ENCODE data around the gene MIPEP. TPM values are rescaled to one million over a fixed set of nuclear protein-coding genes. Genes with fewer than 3 reads are reported as not detected.

The MIPEP gene
- total and polyA plus RNA-seq, 10 of the 15 experiments (the other 5 are each of a cell fraction or from before 2014, with no cell fraction given): 15.6 to 56.2 (median 29.8) TPM

DNA sequence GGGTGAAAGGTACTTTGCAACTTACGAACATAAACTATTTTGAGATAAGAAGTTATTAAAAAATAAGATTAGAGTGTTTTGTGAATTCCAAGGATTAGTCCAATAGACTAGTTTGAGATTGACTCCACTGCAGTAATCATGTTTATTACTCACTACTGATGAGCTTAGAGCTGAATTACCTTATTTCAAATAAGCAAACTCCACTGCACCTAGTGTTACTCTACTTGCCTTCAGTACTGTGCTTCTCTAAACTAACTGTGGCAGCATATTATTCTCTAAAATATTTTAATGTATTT lies 111.7 kb downstream of the MIPEP start:
- Histone ChIP-seq H3K27me3 (replicated peaks in 1 of 2; ENCODE audit: control insufficient read depth in 2 of 2, insufficient read depth in 2 of 2, low read length in 1 of 2) (no peaks in the 10 kb centered on the region), H3K27ac (ENCODE audit: control insufficient read depth, insufficient read depth) (peak overlapping the region; percentile 94), H3K4me3 (no peak overlapping the region), H3K9ac (ENCODE audit: control insufficient read depth, insufficient read depth, low read length) (no peak overlapping the region), H4K20me1 (ENCODE audit: control insufficient read depth, insufficient read depth) (no peaks in the 10 kb centered on the region), H3K79me2 (ENCODE audit: control insufficient read depth, insufficient read depth, low read length) (no peaks in the 10 kb centered on the region), H3K4me1 (ENCODE audit: control insufficient read depth, insufficient read depth, low read length) (peaks cover 38% of the 10 kb centered on the region), H3K9me3 (replicated peaks; ENCODE audit: control insufficient read depth, insufficient read depth, low read length) (no peaks in the 10 kb centered on the region; the same call in 2 of the 3 replicates), H2AFZ (ENCODE audit: control insufficient read depth, low read depth, low read length) (no peak overlapping the region), H3K36me3 (ENCODE audit: control insufficient read depth in 2 of 2, insufficient read depth in 2 of 2, low read length in 1 of 2) (no peaks in the 10 kb centered on the region), H3K4me2 (ENCODE audit: control insufficient read depth, insufficient read depth) (peak overlapping the region; percentile 36; the same call in 1 of the 2 replicates)
- ChIA-PET SMC1A (ENCODE audit: uncharacterized antibody, unreplicated experiment) (interaction anchor here (0.6 to 3.4 kb wide), 12 partner anchors 10 to 90 kb away, joined by 3 to 27 read pairs (median 5); no protein-coding TSS in a partner anchor), CTCF (interaction anchor here (0.5 to 2.8 kb wide), 14 partner anchors 11 to 265 kb away, joined by 3 to 17 read pairs (median 4); no protein-coding TSS in a partner anchor), RAD21 (ENCODE audit: unreplicated experiment) (interaction anchor here (0.7 to 3.5 kb wide), 12 partner anchors 9 to 216 kb away, joined by 3 to 21 read pairs (median 5); no protein-coding TSS in a partner anchor), POLR2A (interaction anchor here (1.4 kb wide), 1 partner anchor 12 kb away, joined by 6 read pairs; no protein-coding TSS in a partner anchor)
- ATAC-seq (peak; percentile 49), FAIRE-seq (no peak), DNase-seq (ENCODE audit: low read depth, low spot score) (no peak)
- TF ChIP-seq RAD51 (IDR thresholded peaks at IDR 0.05) (0 out of 2 replicates have a peak, but pooled peaks have one; percentile 15), BRCA1 (IDR thresholded peaks at IDR 0.05; ENCODE audit: low read depth, low read length) (no peak), JUND (IDR thresholded peaks at IDR 0.05; ENCODE audit: low read depth, low read length) (no peak), NBN (IDR thresholded peaks at IDR 0.05) (peak; percentile 3; the same call in 1 of the 2 replicates), TBL1XR1 (IDR thresholded peaks at IDR 0.05; ENCODE audit: low read depth, low read length) (no peak)
- intact Hi-C loops (cut with micrococcal nuclease; ENCODE audit: unreplicated experiment) (loop anchor here (1.0 to 10.0 kb wide), 5 partner anchors 17 to 203 kb away; partner anchors contain the start of gene TNFRSF19), in situ Hi-C loops (cut with MboI) (no loop called here)
- 0% methylated on average over 1 of the region's 1 CpG for WGBS (ENCODE audit: insufficient coverage, insufficient replicate concordance, low lambda C conversion rate, missing lambda C conversion rate)
- BruUV-seq (replicated peaks): no TSS peak

All from GM12878 (cell line).